Measurements from ENCODE around the gene FOXP1.

DNA sequence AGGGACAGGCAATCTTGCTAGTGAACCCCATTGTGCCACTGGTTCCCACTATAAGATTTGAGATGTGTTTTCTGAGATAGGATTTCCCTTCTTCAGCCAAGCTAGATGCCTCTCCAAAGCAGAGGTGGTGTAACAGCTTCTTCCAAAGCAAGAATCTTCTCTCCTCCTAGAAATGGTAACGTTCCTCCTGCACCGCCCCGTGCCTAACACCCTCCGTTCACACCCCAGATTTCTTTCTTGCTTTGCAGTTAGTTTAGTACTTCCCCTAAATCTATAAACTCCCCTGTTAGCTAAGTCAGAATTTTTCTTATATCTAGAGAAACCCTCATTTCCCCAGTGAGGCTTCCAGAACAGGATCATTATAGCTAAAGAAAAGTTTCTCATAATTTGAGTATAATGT, 653.5 kb downstream of the FOXP1 start:
- no peak for TF ChIP-seq POLR2A (IDR thresholded peaks at IDR 0.05)
- TF ChIP-seq, protein P1, sequence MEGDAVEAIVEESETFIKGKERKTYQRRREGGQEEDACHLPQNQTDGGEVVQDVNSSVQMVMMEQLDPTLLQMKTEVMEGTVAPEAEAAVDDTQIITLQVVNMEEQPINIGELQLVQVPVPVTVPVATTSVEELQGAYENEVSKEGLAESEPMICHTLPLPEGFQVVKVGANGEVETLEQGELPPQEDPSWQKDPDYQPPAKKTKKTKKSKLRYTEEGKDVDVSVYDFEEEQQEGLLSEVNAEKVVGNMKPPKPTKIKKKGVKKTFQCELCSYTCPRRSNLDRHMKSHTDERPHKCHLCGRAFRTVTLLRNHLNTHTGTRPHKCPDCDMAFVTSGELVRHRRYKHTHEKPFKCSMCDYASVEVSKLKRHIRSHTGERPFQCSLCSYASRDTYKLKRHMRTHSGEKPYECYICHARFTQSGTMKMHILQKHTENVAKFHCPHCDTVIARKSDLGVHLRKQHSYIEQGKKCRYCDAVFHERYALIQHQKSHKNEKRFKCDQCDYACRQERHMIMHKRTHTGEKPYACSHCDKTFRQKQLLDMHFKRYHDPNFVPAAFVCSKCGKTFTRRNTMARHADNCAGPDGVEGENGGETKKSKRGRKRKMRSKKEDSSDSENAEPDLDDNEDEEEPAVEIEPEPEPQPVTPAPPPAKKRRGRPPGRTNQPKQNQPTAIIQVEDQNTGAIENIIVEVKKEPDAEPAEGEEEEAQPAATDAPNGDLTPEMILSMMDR (IDR thresholded peaks at IDR 0.05) = no peak
- no peak for TF ChIP-seq POLR2AphosphoS5 (IDR thresholded peaks at IDR 0.05)
- TF ChIP-seq EP300 (IDR thresholded peaks at IDR 0.05) = no peak
